Occipital lobe (tissue), 2 donors: ENCODE results near the gene TSPAN1. TPM values are rescaled to one million over a fixed set of nuclear protein-coding genes. Genes with fewer than 3 reads are reported as not detected.

Experiments
- DNase-seq: peaks from one replicate; lab custom pipeline; 2025; lab: John Stamatoyannopoulos, UW
- total RNA-seq: library from RNA; depleted of rRNA; stranded (reverse); fragments of >200 nt; gene quantifications from one replicate; pipeline ENCODE4 v1.2.3, GENCODE V29; 2014

Gene TSPAN1
- total RNA-seq, 1 donor from 2014 or later, result 0.31 TPM

DNA sequence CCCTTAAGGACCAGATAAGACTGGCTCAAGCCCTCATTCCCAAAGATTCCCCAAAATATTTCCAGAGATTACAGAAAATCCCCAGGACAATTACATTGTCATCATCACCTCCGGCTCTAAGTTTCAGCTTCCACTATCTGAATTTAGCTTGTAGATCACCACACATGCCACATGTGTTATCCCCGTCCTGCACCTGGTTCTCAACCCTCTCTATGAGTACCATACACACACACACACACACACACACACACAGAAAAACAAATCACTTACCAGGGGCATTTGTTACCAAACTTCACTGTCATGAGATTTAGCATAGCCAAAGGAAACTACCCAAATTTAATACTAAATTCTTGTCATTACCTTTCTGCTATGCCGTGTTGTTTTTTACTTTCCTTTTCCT is 15.4 kb upstream of the TSPAN1 start:
- DNase-seq, result no peak

DNA sequence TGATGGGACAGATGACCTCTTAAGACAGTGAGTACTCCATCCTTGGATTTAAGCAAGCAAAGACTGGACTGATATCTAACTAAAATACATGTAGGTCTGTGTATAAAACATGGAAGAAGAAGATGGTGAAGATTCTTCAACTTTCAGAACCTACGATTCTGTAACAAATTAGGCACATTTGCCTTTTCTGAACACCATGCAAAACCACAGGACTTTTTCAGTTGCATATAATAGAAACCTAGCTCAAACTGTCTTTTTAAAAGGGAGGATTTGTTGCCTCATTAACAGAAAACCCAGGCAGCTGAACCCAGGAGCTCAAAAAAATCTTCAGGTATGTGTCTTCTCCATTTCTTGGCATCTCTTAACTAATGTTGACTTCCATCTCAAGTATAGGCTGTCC is 14.7 kb upstream of the TSPAN1 start:
- no peak for DNase-seq

DNA sequence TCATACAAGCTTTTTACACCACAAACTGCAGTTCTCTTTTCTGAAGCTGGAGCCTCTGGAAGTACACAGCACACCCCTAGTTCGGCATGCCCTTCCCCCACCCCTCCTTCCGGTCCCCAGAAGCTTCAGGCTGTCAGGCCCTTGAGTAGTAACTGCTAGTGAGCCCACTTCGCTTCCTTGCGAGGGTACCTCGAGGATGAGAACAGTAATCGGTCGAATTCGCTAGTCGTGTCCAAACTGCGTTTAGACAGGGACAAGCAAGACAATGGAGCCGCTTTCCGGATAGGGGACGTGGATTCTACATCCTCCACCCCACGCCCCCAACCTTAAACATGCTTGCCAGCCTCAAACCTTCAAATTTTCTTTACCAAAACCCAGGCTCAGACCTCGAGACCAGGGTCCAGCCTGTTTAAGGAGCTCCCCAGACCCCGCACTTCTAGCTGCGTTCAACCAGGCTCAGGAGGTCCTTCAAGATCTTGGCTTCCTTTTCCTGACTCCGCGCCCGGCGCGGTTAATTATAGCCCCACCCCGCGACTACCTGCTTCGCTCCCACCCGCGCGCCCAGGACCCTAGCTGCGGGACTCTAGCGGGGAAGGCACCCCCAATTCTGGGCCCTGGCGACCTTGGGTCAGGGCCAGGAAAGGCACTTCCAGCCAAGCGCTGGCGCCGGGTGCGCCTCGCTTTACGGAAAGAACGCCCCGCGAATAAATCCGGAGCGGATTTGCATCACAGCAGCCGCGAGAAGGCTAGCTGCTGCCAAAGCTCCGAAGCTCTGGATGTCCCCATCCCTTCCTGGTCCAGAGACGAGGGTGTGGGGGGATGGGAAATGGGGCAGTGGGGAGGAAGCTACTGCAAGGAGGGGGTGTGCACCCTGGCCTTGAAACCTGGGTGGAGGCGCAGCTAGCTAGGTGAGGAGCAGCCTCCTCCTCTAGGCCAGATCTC is 8.1 kb upstream of the TSPAN1 start:
- peak; percentile 36 for DNase-seq

DNA sequence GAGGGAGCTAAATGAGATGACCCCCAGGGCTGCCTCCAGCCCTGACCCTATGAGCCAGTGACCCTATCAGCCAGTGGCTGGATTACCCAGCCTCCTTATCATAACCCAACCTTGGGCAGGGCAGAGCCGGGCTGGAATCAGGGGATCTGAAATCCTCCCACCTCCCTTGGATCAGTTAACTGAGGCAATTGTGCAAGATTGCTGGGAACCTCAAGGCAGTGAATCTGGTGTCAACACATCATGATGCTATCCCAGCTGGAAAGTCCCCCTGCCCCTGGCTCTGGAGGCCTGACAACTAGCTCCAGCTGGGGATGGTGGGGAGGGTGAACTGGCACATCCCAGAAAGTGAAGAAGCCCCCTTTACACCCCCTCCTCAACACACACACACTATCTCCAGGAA is 6.4 kb upstream of the TSPAN1 start:
- DNase-seq, result no peak

DNA sequence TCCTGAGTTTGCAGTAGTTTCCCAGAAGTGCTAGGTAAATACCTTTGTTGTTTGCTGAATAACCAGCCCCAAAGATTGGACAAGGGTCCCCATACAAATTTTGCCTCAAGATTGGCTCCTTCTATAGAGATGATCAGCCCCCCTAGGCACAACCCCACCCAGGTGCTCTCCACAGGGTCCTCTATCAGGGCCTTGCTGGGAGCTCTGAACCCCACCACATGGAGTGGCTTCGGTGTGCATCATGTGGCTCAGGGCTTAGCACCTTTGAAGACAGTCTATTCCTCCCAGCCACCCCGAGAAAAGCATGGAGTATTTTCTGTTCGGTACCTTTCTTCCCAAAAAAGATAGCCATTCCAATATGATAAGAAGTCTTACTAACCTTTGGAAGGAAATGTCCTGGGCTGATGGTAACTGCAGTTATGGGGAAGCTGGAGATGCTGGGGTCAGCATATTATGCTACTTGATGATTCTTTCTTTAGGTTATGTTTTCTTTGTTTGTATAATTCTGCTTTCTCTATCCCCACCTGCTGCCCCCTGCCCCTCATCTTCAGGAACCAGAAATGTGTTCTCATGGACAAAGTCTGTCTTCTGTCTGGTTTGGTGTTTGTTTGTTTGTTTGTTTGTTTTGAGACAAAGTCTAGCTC is 5.0 kb upstream of the TSPAN1 start:
- no peak for DNase-seq

DNA sequence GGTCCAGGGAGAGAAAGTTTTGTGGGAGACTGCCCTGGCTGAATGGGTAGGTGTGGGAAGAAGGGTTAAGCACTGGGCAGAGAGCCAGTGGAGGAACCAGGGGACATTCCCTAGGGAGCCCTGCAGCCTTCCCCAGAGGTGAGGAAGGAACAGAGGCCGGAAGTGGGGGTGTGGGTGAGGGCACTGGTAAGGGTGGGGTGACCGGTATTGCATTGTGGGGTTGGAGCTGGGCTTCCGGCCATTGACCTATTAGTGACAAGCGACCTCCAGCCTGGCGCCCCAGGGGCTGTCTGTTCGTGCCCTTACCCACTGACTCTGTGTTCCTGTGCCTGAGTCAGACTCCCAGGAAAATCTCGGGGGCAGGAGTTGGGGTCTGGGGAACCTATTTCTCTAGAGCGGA is 3.5 kb upstream of the TSPAN1 start:
- no peak for DNase-seq

DNA sequence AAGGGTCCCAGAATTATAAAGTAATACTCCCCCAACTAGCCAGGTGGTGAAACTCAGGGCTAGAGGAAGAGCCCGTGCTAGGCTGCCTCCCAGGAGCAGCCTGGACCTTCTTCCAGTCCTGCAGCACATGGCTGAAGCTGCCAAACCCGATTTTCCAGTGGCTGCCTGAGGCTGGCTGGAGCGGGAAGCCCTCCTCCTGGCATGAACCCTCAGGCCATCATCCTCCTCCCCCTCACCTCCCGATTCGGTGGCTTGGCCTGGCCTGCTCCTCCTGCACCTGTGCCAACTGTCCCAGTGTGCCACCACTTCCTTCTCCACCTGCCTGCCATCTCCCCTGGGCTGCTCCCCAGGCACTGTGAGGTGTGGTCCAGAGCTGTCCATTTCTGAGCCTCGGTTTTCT is 3.0 kb upstream of the TSPAN1 start:
- no peak for DNase-seq

DNA sequence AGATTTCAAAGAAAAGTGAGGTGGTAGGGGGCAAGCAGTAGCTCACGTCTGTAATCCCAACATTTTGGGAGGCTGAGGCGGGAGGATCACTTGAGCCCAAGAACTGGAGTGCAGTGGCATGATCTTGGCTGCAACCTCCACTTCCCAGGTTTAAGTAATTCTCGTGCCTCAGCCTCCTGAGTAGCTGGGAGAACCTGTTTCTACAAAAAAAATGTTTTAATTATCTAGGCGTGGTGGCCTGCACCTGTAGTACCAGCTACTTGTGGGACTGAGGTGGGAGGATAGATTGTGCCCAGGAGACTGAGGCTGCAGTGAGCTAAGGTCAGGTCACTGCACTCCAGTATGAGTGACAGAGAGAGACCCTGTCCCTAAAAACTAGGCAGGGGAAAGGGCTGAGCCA is 2.6 kb upstream of the TSPAN1 start:
- no peak for DNase-seq

DNA sequence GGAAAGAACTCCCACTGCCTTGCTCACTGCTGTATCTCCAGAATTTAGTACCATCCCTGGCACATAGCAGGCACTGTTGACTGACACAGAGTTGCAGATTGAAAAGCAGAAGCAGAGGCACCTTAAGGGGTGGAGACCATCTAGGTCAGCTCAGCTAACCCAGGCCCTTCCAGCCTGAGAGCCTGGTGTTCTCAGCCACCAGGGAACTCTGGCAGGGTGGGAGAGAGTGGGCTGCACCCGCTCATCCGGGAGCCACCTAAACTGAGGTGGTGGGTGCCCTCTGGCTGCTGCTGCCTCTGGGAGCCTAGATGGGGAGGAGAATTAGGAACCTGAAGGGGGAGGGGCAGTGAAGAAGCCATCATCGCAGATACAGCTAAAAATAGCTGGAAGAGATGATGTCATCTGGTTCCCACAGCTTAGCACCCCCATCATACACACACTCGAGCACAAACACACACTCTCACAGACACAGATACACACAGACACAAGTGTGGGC is 1.5 kb upstream of the TSPAN1 start:
- peak; percentile 15 for DNase-seq

DNA sequence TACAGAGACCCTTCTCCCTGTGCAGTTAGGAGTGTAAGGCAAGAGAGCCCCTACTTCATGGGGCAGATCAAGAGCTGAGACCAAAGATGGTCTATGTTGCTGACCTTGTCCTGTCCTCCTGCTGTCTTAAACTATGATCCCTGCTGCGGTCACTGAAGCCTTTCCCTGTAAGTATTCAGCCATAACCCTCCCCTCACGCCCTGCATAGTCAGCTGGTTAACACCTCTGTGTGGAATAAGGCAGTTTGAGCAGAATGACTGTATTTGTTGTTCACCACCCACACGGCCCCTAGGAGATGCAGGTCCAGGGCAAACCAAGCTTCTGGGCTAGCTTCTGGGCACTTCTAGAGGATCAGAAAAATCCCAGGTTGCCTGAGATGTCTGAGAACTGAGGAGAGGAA is 356 bp downstream of the TSPAN1 start:
- DNase-seq, result peak; percentile 35

DNA sequence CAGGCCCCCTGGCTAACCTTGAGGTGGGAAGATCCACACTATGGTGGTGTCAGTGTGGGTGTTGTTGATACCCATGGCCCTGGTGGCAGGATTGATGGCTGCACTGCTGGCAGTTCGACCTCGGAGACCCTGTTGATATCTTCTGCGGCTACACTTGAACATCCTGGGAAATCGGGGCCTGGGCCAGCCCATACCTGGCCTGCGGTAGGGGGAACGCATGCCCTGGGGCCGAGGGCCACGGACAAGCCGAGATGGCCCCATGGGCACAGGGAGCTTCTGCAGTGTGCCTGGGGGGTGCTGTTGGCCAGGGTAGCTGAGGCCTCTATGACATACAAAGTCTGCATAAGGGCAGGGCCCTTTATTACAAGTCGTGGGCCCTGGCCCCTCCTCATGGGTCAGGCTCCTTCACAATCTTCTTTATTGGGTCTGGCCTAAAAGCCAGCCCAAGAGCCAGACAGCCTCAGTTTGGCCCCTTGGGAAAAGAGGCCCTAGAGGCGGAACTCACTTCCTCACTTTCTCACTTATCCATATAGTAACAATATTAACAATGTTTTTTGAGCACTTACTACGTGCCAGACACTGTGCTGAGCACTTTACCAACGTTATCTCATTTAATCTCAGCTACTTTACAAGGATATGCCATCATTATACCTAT is 1.5 kb downstream of the TSPAN1 start, which contains the start of gene P3R3URF:
Gene P3R3URF (minus strand): TSS at position 278 of the 655 bp plus-strand sequence. CDS start 17 bp downstream, at position 261.
- DNase-seq, result no peak

DNA sequence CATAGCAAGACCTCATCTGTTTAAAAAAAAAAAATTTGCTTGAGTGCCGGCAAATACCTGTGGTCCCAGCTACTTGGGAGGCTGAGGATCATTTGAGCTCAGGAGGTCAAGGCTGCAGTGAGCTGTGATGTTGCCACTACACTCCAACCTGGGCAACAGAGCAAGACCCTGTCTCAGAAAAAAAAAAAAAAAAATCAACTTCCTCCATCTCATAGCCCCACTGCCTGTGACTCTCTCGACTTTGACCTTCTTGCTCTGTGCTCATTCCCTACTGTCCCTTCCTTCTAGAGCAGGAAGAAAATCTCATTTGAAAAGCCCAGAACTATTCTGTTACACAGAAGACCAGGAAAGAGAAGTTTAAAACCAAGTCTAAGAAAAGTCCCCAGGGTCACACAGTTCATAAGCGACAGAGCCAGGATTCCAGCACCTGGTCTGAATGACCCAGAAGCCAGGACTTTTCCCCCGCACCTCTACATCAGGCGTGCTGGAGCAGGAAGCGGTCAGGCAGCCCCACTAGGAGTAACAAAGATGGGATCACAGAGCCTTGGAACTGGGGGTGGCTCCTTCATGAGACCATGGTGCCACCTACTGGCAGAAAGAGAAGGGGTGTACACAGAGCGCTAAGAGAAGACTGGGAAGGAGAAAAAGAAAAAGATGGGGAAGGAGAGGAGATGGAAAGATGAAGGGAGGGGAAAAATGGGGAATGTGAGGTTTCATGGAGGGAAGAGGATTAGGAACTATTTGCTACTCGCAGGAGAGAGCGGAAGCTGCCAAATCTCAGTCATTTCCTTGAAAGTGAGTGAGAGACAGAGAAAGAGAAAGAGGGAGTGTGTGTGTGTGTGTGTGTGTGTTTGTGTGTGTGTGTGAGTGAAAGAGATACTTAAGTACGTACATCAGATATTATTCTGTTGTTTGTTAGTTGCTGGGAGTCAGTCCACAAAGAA is 4.5 kb downstream of the TSPAN1 start:
- DNase-seq, result peak; percentile 74

DNA sequence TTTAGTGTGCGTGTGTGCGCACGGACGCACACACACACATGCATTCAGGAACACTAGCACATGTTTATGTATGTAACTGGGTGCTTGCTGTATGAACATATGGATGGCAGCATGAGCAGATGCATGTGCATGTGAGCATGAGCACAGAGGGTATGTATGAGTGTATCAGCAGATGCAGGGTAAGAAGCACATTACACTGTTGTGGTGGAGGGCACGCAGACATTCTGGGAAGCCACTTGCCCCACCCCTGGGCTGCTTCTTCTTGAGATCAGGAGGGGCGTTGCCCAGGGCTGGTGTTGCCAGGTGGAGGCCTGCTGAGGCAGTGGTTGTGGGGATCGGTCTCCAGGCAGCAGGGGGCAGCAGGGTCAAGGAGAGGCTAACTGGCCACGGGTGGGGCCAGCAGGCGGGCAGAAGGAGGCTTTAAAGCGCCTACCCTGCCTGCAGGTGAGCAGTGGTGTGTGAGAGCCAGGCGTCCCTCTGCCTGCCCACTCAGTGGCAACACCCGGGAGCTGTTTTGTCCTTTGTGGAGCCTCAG is 5.3 kb downstream of the TSPAN1 start:
- no peak for DNase-seq

DNA sequence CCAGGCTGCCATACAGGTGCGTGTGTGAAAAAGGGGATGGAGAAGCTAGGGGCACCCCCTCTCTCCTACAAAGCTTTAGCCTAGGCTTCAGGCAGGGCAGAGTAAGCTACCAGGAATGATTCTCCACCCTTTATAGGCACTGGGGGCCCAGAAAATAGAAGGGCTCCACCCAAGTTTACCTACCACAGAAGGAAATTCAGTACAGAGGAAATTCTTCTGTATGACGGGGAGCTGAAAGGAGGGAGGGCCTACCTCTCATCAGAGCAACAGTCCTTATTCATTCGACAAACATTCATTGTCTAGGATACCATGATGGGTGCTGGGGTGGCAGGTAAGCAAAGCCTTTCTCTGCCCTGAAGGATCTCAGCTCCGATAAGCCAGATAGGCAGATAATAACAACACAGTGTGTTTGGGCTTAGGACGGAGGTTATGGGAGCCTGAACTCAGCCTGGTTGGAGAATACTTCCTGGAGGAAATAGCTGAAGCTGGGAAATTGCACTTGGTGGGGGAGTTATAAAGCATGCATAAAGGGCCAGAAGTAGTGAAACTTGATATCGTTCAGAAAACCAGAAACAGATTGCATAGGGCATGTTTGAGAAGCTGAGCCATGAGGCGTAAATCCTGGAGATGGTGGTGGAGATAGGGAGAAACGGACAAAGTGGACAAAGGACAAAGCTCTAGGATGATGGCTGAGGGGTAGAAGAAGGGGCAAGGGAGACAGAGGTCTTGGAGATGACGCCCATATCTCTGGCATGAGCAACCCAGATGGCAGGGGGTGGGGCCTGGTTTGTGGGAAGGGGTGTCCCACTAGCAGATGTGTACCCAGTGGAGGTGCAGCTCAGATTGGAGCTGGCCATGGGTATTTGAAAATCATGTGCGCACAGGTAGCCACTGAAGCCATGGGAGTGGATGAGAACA is 6.7 kb downstream of the TSPAN1 start:
- no peak for DNase-seq

DNA sequence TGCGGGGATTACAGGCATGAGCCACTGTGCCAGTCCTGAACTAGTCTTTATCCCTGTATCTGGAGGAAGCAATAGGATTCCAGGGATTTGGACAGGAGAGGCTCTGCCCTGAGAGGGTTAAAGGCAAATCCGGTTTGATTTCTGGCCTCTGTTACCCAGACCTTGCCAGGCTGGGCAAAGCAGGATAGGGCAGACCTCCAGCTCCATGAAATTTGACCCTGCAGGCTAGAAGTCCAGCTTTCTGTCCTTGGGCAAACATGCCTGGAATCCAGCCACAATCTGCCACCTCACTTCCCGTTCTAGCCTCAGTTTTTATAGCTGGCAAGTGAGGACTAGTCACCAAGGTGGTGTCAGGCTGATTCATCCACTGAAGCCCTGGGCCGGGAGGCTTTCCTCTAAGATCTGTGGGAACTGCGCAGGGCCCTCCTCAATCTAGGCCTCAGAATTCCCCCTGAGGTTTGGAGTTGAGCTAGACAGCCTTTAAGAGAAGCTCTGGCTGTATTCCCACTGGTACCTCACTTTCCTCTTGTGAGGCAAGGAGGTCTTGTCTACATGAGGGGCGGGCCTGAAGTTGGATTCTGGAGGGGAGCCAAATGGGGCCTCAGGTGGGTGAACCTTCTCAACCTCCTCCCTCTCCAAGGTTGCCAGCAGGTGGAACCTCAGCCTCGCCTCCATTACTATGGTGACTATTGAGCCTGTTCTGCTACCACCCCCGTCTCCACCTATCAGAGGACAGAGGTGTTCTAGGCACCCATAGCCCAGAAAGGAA is 8.4 kb downstream of the TSPAN1 start:
- DNase-seq, result peak; percentile 39

DNA sequence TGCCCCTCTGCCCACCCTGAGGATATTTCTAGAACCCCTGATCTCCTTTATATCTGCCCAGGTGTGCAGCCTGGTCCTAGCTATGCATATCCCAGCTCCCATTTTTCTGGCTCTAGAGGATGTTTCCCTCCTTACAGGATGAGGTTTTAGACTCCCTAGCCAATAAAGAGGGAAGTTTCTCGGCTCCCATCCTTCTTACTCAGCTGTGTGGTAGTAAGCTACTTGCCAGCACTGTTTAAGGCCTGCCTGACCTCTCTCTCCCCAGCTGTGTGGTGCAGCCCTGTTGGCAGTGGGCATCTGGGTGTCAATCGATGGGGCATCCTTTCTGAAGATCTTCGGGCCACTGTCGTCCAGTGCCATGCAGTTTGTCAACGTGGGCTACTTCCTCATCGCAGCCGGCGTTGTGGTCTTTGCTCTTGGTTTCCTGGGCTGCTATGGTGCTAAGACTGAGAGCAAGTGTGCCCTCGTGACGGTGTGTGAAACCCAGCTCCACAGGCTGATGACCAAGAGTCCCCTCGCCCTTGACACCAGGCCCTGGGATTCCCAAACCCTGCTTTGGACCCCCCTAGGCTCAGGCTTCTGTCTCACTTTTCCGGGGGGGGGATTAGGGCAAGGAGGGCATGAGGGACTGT is 9.2 kb downstream of the TSPAN1 start:
- no peak for DNase-seq

DNA sequence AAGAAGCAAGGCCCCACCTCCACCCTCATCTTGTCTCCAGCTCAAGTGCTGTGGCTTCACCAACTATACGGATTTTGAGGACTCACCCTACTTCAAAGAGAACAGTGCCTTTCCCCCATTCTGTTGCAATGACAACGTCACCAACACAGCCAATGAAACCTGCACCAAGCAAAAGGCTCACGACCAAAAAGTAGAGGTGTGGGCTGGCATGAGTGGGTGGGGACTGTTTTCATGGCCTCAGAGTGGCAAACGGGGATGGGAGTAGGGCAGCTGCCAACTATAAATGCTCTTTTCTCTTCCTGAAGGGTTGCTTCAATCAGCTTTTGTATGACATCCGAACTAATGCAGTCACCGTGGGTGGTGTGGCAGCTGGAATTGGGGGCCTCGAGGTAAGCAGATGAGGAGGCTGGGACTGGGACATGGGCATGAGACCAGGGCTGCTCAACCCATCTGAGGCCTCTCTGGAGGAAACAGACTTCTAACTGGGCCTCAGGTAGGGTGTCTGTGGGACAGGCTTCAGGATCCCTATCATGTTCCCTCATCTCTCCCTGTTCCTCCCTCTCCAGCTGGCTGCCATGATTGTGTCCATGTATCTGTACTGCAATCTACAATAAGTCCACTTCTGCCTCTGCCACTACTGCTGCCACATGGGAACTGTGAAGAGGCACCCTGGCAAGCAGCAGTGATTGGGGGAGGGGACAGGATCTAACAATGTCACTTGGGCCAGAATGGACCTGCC is 10.2 kb downstream of the TSPAN1 start:
- no peak for DNase-seq

DNA sequence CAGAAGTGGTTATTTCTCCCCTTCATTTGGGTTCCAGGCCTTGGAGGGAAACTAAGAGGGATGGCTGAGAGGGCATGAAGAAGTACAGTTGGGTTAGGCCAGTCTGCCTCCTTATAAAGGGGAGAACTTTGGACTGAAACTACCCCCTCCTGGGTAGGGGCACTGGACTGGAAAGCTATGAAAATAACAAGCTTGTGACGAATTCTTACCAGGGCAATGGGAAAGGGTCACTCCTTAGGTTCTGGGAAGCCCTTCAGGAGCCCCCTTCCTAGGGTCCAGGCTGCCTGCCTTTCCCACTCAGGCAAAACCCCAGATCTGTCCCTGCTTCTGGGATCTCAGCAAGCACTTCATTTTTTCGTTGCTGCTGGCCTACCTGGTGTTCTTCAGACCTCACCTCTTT is 11.2 kb downstream of the TSPAN1 start:
- DNase-seq, result no peak
